ENCODE measurements around the gene MLST8.

- no peak for TF ChIP-seq SP1 (IDR thresholded peaks at IDR 0.05)
- no peak for TF ChIP-seq FOXA1 (IDR thresholded peaks at IDR 0.05)
- TF ChIP-seq BHLHE40 (IDR thresholded peaks at IDR 0.05; ENCODE audit: borderline replicate concordance), result no peak
These were observed 18.0 kb upstream of the MLST8 start for GRCh38 chr16:2187212-2187611.
